ENCODE data around the gene UFC1.

Gene UFC1

DNA sequence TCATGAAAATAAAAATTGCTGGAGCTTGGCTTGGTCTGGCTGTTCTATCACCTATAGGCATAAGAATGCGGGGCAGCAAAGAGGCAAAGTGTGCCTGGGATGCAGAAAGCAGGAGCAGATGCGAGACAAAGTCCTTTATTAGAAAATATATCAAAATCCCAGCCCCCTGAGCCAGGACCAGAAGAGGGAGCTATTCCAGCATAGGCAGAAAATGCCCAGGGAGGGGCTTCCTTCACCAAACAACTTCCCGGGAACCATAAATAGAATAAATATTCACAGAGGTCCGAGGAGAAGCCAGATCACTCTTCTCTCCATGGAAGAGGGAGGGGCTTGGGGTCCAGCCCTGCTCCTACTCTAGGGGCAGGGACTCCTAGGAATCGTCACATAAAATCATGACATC, 17.4 kb downstream of the UFC1 start:
- no peak for DNase-seq (ENCODE audit: low read depth)

DNA sequence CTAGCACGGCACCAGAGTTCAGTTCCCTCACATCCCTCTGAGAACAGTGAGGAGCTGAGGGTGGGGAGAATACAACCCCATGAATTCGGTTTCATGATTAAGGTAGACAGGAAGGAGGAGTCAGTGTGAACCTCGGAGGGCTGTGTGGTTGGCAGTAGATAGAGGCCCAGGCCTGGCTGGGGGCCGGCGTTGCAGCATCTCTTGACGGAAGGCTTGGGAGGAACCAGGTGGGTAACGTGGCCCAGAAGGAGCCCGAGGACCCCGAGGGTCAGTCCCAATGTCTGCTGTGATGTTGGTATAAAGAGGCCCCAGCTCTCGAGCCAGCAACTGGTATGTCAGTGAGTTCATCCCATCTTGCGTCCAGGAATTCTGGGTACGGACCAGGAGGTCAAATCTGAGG, 17.9 kb downstream of the UFC1 start:
- no peak for DNase-seq (ENCODE audit: low read depth)

DNA sequence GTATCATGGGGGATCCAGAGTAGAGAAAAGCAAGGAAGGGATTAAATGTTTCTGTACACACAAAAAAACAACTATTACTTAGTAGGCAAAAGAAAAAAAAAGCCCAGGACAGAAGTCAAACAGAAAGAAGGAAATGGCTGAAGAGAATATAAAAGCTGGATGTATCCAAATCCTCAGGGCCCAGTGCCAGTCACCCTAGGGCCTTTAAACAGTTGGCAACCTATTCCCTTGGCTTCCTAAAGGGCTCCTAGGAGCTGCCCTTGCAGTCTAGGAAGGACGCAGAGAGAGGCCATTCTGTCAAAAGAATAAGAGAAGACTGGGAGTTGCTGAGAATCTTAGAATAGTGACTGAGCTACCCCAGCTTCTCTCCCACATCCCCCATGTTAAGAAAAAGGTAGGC, 18.6 kb downstream of the UFC1 start:
- no peak for DNase-seq (ENCODE audit: low read depth)

DNA sequence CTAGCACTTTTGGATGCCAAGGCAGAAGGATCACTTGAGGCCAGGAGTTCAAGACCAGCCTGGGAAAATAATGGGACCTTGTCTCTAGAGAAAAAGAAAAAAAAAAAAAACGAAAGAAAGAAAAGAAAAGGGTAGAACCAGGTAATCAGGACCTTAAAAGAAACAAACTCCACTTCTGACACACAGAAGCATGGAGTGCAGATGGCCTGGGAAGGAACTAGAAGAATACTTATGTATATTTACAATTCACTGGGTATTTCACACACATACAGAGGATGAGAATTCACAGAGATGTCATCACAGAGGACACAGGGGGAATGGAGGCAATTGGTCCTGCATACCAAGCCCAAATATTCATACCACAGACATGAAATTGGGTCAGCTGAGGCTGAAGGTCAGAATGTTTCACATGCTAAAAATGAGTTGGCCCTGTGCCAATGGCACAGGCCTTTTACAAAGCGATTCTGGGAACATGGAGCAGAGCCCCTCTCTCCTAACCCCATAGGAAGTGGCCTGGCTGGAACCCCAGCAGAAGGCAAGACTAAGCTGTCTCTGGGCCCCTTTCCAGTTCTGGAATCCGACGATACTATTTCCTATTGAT, 19.1 kb downstream of the UFC1 start:
- DNase-seq (ENCODE audit: low read depth), result no peak

DNA sequence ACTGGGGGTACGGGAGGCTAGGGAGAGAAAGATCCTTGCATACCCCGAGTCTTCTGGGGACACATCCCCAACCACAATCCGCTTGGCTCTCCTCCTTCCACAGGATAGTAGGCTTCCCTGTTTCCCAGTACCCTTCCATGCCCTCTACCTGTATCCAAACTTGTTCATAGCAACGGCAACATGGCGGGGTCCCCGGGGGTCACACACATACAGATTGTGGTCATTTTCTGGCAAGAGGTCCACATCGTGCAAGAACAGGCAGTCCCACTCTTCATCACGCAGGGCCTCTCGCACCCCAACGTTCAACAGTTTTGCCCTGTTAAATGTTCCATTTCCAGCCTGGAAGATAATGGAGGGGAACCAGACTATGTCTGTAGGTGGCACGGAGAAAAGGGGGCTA, 19.9 kb downstream of the UFC1 start:
- DNase-seq (ENCODE audit: low read depth), result no peak

DNA sequence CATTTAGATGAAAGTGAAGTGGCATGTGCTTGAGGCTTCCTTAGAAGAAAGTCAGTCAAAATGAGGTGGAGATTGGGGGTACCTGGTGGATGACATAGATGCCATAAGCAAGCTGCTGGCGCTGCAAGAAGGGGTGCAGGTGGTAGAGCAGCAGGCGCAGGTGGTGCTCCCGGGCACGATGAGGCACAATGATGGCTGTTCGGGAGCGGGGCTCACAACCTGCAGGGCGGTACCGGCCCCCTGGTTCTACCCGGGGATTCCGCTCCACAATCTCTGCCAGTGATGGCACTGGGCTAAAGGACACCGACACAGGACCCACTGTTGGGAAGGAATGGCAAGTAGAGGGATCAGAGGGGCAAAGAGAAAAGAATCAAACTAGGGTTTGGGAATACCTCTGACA, 21.1 kb downstream of the UFC1 start:
- DNase-seq (ENCODE audit: low read depth), result no peak

DNA sequence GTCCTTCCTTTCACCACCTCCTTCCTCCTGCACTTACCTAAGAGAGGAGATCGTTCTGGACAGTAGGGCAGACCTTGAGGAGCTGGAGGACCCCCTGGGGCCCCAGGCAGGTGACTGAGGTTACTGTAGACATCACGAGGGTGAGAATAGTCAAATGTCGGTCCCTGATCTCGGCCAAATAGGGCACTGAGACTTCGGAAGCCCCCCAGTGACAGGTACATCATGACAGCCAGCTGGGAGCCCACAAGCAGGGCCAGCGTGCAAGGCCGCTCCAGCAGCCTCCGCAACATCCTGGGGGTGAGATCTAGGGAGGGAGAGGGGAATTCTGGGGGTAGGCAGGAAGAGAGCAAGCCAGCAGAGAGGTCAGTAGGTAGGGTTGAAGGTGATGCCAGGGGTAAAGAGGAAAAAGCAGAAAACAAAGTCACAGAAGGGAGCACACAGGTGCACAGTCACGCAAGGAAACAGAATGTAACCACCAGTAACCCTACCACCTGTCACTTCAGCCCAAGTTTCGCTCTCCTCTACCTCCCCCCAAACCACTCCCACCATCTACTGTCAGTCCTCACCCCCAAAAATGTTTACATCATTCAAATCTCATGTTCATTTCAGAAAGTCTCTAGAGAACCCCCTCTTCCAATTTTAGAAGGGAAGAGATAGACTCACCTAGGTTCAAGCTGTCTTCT, 22.1 kb downstream of the UFC1 start:
- DNase-seq (ENCODE audit: low read depth), result no peak

DNA sequence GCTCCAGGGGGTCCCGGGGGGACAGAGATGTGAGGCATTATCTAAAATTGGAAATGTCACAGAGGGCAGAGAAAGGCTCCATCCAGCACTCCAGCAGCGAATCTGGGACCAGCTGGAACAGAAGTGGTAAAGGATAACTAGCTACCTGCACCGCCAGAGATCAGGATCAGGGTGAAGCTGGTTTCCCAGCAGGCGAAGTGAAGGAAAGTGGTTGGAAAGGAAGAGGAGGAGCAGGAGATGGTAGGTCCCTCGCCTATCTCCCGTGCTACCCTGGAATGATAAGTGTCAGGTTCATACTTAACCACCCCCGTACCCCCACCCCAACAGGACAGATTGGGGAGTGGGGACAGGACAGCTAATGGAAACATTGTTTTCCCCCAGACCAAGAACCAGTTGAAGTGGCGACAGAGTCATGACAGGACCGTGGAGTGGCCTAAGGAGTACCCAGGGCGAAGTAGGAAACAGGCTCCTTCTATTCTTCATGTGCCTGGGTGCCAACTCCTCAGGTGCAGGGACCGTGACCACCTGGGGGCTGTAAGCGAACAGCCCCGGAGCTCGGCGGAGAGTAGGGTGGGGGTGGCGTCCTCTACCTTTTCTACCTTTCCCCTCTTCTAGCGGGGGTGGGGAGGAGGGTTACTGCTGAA, 22.8 kb downstream of the UFC1 start:
- no peak for DNase-seq (ENCODE audit: low read depth)

DNA sequence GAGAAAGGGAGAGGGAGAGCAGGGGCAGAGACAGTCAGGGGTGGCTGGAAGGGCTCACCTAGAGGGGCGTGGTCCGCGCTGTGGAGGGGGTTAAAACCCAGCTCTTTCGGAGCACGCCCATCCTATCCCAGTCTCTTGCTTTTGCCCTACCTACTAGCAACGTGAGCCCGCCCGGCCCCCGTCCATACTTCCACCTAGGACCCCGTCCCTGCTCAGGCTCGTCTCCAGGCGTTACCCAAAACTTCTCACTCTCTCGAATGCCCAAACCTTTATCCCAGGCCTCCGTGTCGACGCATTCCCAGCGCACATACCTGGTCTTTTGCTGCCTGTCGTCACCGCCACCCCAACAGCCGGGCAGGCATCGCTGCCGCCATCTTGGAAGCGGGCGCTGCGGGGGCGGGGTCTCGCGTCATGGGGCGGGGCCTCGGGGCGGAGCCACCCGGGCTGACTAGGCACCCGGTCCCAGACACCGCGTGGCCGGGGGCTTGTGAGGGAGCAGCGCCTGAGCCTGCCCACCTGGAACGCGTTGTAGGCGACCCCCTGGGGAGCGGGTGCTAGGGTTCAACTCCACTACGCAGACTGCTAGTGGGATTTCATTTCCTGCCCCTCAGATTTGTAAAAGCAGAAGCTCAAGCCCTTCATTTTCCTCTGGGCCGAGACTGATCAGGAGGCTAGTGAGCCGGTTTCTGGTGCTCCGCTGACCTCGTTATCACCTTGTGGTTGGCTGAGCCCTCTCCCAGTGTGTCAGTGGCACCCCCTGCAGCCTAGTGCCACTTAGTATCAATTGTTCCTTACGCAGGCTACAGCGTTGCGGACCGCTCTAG, 23.5 kb downstream of the UFC1 start, which contains the start of gene B4GALT3:
TSS of gene B4GALT3 (minus strand) at position 396 of the 824 bp plus-strand sequence. CDS start 1,447 bp downstream, outside the sequence.
- DNase-seq (ENCODE audit: low read depth), result peak; percentile 94

DNA sequence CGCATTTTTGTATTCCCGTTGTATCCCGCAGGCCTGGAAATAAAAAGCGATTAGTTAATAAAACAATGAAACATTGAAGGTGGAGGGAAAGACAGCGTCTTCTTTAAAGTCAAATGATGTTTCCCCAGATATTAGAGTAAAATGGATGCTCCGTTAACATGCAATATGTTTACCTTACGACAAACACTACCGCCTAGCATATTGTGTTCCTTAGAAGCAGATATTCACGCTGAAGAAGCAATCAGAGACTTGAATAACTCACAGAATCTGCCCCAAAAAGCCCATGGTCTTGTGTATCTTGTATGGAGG, 24.1 kb downstream of the UFC1 start:
- no peak for DNase-seq (ENCODE audit: low read depth)

DNA sequence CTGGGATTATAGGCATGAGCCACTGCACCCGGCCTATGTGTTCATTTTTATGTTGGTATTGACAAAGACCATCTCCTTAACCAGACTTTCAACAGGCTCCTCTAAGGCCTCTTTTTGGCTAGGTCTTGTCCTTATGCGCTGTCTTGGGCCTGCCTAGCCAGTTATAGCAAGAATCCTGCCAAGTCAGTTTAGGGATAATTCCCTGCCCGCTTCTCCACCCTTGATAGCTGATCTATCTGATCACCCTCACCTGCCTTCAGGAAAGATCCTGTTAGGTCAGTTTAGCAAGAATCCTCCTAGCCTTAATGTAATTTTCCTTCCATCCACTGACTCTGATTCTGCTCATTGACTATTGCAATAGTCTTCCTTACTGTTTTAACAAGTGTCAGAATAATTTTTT, 25.9 kb downstream of the UFC1 start:
- DNase-seq (ENCODE audit: low read depth), result no peak

DNA sequence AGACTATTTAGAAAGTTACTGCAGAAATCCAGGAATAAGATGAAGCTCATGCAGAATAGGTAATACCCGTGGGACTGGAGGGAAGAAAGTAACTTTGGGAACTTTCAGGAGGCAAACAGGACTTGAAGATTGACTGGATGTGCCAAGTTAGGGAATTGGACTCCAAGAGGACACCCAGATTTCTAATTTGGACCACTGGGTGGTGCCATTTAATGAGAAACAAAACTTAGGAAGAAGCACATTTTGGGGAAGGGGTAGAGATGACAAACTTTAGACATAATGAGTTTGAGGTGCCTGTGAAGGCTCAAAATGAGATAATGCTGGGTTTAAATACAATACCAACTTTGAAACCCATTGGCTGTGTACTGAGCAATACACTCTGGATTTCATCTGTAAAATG, 26.9 kb downstream of the UFC1 start:
- DNase-seq (ENCODE audit: low read depth), result no peak

DNA sequence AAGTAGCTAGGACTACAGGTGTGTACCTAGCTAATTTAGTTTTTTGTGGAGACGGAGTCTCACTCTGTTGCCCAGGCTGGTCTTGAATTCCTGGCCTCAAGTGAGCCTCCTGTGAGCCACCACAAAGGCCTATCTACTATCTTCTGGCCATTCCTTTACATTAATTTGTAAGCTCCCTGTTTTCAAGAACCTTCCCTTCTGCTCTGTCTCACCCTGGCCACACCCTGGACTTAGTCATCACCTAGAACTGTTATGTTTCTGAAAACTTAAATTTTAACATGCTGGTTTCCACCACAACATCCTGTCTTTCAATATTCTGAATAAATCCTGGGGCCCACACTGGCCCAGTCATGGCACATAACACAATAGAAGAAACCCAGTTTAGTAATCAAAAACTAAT, 28.4 kb downstream of the UFC1 start:
- peak; percentile 41 for DNase-seq (ENCODE audit: low read depth)

DNA sequence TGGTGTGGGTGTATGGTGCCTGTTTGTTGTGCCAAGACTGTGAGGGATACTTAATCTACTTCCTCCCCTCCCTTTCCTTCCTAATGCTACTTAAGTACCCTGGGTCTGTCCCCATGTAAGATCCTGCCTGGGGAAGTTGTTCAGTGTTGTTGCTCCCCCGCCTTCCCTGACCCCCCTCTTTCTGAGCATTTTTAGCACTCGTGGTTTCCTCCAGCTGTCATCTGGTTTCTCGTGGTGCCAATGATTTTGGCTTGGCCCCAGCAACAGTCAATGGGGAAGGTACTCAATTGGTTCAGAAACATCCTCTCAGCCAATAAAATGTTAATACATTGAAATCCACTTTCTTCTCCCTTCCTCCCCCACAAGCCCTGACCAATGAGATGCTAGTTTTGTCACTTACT, 31.5 kb downstream of the UFC1 start:
- DNase-seq (ENCODE audit: low read depth), result peak; percentile 35

DNA sequence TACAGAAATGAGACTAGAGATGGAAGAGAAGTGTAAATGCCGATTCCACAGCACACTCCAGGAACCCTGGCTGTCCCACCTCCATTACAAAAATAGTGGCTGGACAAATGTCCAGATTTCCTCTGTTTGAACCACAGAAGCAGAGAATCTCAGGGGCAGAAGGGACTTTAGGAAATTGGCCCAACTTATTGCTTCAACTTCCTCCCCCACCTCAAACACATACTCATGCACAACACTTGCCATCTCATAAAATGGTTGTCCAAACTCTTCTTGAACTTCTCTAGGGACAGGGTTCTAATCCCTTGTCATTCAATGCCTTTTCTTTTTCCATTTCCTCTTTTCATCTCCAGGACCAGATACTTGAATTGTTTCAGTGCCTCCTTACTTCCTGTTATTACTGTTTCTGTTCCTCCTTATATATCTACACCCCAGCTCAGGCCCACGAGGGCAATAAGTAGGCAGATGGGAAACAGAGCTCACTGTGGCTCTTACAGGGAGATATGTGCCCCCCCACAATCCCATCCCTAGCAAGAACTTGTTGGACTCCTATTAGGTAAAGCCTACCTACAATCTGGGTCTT, 32.0 kb downstream of the UFC1 start:
- no peak for DNase-seq (ENCODE audit: low read depth)

DNA sequence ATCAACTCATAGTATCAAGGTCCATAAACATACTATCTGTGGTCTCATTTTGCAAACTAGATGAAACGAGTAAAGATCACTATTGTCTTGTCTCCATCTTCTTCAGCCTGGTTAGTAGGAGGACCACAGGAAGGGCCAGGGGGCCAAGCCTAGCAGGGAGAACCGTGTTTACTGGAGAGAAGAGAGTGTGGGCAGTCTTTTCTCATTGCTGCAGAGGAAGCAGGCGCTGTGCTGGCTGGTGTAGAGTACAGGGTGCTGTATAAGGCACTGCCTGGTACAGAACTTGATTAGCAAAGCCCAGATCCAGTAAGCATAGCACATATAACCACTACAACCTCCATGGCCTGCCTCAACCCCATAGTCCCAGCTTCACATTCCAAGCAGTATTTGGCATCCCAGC, 33.5 kb downstream of the UFC1 start:
- DNase-seq (ENCODE audit: low read depth), result no peak

DNA sequence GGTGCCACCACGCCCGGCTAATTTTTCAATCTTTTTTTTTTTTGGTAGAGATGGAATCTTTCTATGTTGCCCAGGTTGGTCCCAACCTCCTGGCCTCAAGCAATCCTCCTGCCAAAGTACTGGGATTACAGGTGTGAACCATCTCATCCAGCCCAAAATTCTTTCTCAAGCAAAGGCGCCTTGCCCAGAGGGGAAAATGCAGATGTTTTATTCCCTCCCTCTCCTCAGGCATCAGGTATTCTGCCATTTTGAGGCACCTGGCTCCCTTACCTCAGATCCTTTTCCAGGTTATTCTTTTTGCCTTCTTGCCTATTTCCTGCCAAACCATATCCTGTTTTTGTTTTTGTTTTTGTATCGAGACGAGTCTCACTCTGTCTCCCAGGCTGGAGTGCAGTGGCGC, 34.6 kb downstream of the UFC1 start:
- DNase-seq (ENCODE audit: low read depth), result no peak

DNA sequence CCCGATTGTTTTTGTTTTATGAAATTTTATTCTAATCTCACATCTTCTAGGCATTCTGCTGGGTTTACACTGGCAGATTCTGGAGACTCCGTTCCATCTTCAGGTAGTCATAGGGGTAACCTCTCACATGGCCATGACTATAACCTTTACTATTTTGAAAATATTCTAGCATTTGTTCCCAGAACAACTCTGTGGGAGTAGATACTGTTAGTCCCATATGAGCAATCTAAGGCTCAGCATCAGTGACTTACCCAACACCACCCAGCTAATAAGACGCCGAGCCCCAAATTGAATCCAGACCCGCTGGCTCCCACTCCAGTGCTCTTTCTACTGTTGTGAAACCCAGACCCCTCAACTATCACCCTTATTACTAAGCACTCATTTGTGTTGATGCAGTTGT, 35.3 kb downstream of the UFC1 start:
- DNase-seq (ENCODE audit: low read depth), result no peak

DNA sequence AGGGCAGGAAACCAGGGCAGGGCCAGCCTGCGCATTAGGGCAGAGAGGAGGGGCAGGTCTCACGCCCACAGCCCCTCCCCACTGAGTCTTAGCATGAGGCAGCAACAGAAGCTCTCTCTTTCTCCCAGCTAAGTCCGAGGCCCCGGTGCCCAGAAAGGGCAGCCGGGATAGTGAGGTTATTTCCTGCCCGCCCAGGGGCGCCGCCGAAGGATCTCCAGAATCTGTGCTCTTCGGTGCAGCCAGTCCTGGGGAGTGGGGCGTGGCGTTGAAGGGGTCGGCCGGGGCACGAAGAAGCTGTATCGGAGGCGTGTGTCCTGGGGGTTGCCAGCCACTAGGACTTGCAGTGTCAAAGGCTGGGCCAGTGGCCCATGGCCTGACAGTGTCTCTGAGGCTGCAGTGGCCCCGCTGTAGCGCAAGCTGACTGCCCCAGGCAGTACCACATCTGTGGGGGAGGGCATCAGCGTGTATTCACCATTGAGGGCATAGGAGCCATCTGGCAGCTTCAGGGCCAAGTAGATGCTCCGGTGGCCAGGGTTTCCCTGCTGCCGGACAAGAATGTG, 37.3 kb downstream of the UFC1 start:
- no peak for DNase-seq (ENCODE audit: low read depth)

DNA sequence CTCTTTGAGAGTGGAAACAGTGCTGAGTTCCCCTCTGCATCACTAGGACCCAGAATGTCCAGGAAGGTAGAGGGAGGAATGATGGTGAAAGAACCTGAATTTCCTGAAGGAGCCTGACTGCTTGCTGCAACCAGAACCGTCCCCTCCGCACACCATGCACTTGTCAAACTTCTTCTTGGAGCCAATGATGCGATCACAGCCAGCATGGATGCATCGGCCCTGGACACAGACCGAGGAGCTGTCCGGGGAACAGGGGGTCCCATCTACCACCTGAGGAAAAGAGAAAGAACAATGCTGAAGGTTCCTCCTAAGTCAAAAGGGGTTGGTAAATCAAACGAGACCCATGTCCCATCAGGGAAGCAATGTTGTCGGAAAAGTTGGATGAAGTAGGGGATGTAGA, 38.2 kb downstream of the UFC1 start:
- no peak for DNase-seq (ENCODE audit: low read depth)

DNA sequence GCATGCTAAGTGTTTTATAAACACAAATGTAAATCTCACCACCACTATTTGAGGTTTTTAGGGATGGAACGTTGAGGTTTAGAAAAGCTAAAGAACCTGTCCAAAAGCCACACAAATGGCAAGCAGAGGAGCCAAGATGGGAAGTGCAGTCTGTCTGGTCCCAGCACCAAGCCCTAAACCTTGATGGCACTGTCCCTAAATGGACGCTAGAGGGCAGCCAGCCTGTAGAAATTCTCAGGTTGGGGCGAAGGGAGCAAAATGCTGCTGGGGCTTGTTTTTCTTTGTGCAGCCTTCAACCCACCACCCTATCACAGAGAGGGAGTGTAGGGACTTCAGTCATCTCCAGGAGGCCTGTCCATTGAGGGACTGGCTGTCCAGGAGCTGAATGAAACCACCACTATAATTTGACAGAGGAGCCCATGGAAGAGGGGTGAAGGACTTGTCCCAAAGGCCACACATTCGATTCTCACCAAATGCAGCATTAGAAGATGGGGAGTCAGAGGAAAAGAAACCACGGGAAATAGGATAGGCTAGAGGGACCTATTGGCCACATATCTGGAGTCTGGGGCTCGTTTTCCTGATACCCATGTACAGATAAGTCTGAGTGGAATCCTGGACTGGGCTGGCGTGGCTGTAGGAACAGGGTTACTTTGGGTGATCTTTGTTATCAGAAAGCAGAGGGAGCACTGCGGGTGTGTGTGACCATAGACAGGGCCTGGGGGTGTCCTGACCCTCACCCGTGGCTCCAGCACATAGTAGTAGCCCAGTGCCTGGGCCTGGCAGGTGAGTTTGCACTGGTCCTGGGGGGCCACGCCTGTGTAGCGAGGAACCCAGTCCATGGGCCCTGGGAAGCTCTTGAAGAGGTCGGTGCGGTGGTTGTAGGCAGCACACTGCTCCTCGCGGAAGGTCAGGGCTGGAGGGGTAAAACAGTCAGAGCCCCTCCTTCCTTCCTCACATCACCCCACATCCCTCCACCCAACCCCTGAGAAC, 39.0 kb downstream of the UFC1 start:
- DNase-seq (ENCODE audit: low read depth), result peak; percentile 36
